Esophagus squamous epithelium (tissue), 5 donors: ENCODE results near the gene A3GALT2. TPM values are rescaled to one million over a fixed set of nuclear protein-coding genes. Genes with fewer than 3 reads are reported as not detected.
A peak's percentile ranks its signal among the peaks of the same experiment; 100 is the strongest.

ENCODE experiments used
- DNase-seq: peaks from one replicate; lab custom pipeline; 2025; lab: John Stamatoyannopoulos, UW
- H3K27ac ChIP-seq, 4 donors: fragments of 200-600 bp; sonication (generic); one replicate each; pipeline ENCODE4 v1.5.1; 2016 to 2019; ENCODE audit warnings: mild to moderate bottlenecking in 1 of 4
- H3K27me3 ChIP-seq, 4 donors: fragments of 200-600 bp; sonication (generic); 1 replicate in 3 of 4; 2 replicates in 1 of 4; pipeline versions ENCODE4 v1.5.1 to v1.6.0; 2017 to 2021; ENCODE audit warnings: antibody characterized with exemption in 1 of 4
- H3K36me3 ChIP-seq, 3 donors: fragments of 200-600 bp; sonication (generic); one replicate each; pipeline ENCODE4 v1.5.1; 2016 to 2019
- H3K4me1 ChIP-seq, 3 donors: fragments of 200-600 bp; sonication (generic); one replicate each; pipeline ENCODE4 v1.5.1; 2017 to 2019
- H3K4me3 ChIP-seq, 4 donors: fragments of 200-600 bp; sonication (generic); 1 replicate in 3 of 4; 2 replicates in 1 of 4; pipeline ENCODE4 v1.5.1; 2016 to 2019; ENCODE audit warnings: mild to moderate bottlenecking in 2 of 4, moderate library complexity in 1 of 4
- H3K9me3 ChIP-seq, 3 donors: fragments of 200-600 bp; sonication (generic); one replicate each; pipeline ENCODE4 v1.5.1; 2016 to 2019
- POLR2A ChIP-seq, 4 donors: fragments of 450-650 bp; IDR thresholded peaks; one replicate each; pipeline ENCODE4 v1.6.1; 2017; ENCODE audit warnings: antibody characterized with exemption in 4 of 4, mild to moderate bottlenecking in 4 of 4, moderate library complexity in 3 of 4
- WGBS, 2 donors: methylation state at CpG; one replicate each; pipeline ENCODE4 v1.1.5; 2018; 5-methylcytosine and 5-hydroxymethylcytosine counted together
- intact Hi-C: fragments of 100-400 bp; cut with DNase I; formaldehyde crosslinking; loops from one replicate; pipeline ENCODE4 v1.15.0; 2022
- small RNA-seq, 4 donors: library from RNA; depleted of rRNA; stranded (forward); fragments of <200 nt; gene quantifications; one replicate each; pipeline ENCODE3, GENCODE V24; 2016
- total RNA-seq, 4 donors: library from RNA; depleted of rRNA; stranded (reverse); fragments of >200 nt; gene quantifications; one replicate each; pipeline ENCODE4 v1.1.0, GENCODE V29; 2016
- TF ChIP-seq, protein P1 (sequence below), 6 experiments: fragments of 450-650 bp in 4 of 6; fragments of 200-600 bp in 2 of 6; sonication (generic) in 2 of 6; IDR thresholded peaks; one replicate each; pipeline ENCODE4 v1.5.1; 2016 to 2019; ENCODE audit warnings: antibody characterized with exemption in 6 of 6, mild to moderate bottlenecking in 4 of 6, moderate library complexity in 4 of 6
- donor health status: DM: yes; HTN: yes; CAD: no.

The A3GALT2 gene
- total RNA-seq, 4 donors from 2014 or later = not detected

DNA sequence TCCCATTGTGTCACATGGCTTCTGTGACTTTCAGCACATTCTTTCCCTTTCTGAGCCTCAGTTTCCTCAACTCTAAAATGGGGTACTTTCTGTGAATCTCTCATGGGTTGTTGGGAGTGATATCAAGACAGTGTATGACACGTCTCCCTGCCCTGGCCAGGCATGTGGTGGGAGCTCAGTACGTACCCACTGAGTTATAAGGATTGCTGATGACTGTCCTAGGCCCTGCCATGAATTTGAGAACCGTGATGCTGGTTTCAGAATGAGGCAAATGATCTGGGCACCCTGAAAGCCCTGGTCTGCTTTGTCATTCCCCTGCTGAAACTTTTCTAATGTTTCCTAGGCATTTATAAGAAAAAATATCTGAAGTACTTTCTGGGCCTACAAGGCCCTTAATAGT is 61.0 kb downstream of the A3GALT2 start:
- no peak for TF ChIP-seq POLR2A (IDR thresholded peaks at IDR 0.05)
- TF ChIP-seq, protein P1, sequence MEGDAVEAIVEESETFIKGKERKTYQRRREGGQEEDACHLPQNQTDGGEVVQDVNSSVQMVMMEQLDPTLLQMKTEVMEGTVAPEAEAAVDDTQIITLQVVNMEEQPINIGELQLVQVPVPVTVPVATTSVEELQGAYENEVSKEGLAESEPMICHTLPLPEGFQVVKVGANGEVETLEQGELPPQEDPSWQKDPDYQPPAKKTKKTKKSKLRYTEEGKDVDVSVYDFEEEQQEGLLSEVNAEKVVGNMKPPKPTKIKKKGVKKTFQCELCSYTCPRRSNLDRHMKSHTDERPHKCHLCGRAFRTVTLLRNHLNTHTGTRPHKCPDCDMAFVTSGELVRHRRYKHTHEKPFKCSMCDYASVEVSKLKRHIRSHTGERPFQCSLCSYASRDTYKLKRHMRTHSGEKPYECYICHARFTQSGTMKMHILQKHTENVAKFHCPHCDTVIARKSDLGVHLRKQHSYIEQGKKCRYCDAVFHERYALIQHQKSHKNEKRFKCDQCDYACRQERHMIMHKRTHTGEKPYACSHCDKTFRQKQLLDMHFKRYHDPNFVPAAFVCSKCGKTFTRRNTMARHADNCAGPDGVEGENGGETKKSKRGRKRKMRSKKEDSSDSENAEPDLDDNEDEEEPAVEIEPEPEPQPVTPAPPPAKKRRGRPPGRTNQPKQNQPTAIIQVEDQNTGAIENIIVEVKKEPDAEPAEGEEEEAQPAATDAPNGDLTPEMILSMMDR (IDR thresholded peaks at IDR 0.05) = no peak
- intact Hi-C loops = no loop called here
- Histone ChIP-seq H3K4me1 (peaks cover 22 to 85% (median 29%) of the 10 kb centered on the region in 3 donors), H3K36me3 (peaks cover 0 to 8% (median 0%) of the 10 kb centered on the region in 3 donors), H3K4me3 (no peak overlapping the region), H3K27me3 (no peaks in the 10 kb centered on the region), H3K9me3 (no peaks in the 10 kb centered on the region), H3K27ac (no peak overlapping the region)
- no peak for DNase-seq
- 83 to 89% methylated on average over 3 of the region's 3 CpGs for WGBS, 2 donors

DNA sequence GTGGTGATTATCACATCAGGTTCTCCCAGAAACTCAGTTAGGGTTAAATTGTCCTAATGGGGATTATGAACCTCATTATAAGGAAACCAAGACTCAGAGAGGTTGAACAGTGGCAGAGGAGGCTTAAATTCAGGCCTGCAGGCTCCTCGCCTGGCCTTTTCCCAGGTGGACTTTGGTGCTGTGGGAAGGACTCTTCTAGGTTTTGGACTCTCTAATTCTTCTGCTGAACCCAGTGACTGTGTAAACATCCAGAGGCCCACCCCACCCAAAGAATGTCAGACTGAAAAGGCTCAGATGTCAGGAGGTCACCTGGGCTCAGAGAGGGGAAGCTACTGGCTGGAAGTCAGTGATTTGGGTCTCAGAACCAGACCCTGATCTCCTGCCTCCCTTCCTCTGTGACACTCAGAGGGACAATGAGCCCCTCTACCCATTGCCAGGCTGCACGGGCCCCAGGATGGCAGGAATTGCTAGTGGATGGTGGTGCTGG is 62.1 kb downstream of the A3GALT2 start:
- no peaks in the 10 kb centered on the region for H3K9me3 ChIP-seq
- peaks cover 22 to 76% (median 27%) of the 10 kb centered on the region in 3 donors for H3K4me1 ChIP-seq
- H3K4me3 ChIP-seq = no peak overlapping the region
- intact Hi-C loops = no loop called here
- TF ChIP-seq, protein P1 (IDR thresholded peaks at IDR 0.05) = no peak
- no peak for TF ChIP-seq POLR2A (IDR thresholded peaks at IDR 0.05)
- peaks cover 0 to 8% (median 0%) of the 10 kb centered on the region in 3 donors for H3K36me3 ChIP-seq
- no peak for DNase-seq
- H3K27me3 ChIP-seq = no peaks in the 10 kb centered on the region
- H3K27ac ChIP-seq = peak overlapping the region in 1 of 4 donors; percentile 88
- WGBS, 2 donors = 100% methylated on average over 1 of the region's 2 CpGs

DNA sequence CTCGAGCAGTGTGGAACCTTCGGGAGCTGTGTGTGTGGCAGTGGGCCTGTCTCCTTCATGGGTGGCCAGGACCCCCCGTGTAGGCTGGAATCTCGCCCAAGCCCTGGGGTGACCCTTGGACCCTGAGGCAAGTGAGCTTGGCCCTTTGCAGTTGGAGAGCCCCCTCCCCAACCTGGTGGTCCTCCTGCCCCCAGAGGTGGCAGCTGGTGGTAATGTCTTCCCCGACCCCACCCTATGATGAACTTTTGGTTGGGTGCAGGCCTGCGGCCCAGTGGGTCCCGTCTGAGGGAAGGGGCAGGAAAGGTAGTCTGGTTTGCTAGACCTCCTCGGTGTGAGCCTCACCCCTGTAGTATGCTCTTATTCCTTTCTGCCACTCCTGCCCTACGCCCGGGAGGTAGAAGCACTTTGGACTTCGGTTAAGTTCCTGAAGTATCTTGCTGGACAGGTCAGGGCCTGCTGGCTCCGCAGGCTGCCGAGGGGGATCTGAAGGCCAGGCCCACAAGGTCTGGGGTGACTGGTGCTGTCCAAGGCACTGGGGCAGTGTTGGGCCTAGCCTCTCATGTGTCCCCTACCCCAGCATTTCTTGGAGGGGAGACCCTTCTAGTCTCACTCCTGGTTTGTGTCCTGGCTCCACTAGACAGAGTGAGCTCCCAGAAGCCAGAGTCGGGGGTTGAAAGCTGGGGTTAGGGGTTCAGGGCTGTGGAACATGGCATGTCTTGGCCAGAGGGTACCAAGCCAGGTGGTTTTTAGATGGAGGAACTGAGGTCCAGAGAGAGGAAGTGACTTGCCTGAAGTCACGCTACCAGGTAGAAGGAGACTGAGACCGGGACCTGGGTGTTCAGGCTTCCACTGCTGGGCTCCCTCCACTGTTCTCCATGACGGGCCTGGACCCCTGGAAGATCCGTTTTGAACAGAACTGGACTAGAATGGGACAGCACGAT is 62.9 kb downstream of the A3GALT2 start:
- Histone ChIP-seq H3K27ac (peak overlapping the region; percentile 88 to 99 (median 94)), H3K4me1 (peaks cover 22 to 68% (median 26%) of the 10 kb centered on the region in 3 donors), H3K27me3 (no peaks in the 10 kb centered on the region), H3K4me3 (peak overlapping the region; percentile 36 to 86 (median 66)), H3K9me3 (no peaks in the 10 kb centered on the region), H3K36me3 (peaks cover 0 to 6% (median 0%) of the 10 kb centered on the region in 3 donors)
- 36 to 59% methylated on average over 11 to 14 of the region's 19 CpGs for WGBS, 2 donors
- intact Hi-C loops = no loop called here
- DNase-seq = no peak
- TF ChIP-seq, protein P1 (IDR thresholded peaks at IDR 0.05) = no peak
- TF ChIP-seq POLR2A (IDR thresholded peaks at IDR 0.05) = no peak

DNA sequence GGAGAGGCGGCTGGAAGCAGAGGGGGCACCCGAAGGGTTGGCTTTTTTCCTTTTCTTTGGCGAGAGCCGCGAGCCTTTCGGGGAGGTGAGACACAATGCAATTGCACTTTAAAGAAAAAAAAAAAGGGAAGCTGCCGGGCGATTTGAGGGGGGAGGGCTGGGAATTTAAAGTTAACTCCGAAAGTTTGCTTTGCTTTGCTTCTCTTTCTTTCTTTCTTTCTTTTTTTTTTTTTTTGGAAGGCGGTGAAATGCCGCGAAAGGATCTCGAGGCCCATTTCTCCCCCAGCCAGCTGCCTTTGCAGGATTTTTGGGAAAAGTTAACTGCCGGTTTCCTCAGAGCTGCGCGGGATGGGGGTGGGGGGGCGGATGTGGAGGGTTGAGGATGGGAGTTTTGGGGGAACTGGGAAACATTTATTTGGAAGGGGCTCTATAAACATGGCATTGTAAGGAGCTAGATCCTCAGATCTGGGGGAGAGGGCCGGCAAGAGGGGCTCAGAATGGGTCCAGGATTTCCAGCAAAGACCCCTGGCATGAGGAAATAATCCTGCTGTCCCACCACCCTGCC is 63.6 kb downstream of the A3GALT2 start:
- Histone ChIP-seq H3K4me1 (peaks cover 22 to 62% (median 26%) of the 10 kb centered on the region in 3 donors), H3K27me3 (no peaks in the 10 kb centered on the region), H3K9me3 (no peaks in the 10 kb centered on the region), H3K27ac (peak overlapping the region; percentile 88 to 99 (median 94)), H3K36me3 (no peaks in the 10 kb centered on the region), H3K4me3 (peak overlapping the region; percentile 36 to 86 (median 66))
- DNase-seq = no peak
- WGBS, 2 donors = 0 to 1% methylated on average over 14 to 15 of the region's 18 CpGs
- intact Hi-C loops = no loop called here
- no peak for TF ChIP-seq POLR2A (IDR thresholded peaks at IDR 0.05)
- TF ChIP-seq, protein P1 (IDR thresholded peaks at IDR 0.05) = no peak

Small RNAs within 50 kb of the gene (small RNA-seq; reads per million reads assigned to genes)
- gene RN7SKP16 = 0 reads per million in 4 donors

Other genes starting within 250 kb of the A3GALT2 start
- 1 to 10 TPM in 1 of 4 donors, under 1 TPM in 3; 0.27 to 1.5 (median 0.61) TPM for gene AZIN2, start 239.9 kb downstream of the A3GALT2 start, total RNA-seq
- gene TRIM62, start 139.1 kb downstream of the A3GALT2 start, total RNA-seq = 10 to 100 TPM in 1 of 4 donors, 1 to 10 TPM in 3; 5.4 to 17.7 (median 8.0) TPM
- gene ZNF362, start 64.6 kb downstream of the A3GALT2 start, total RNA-seq = 10 to 100 TPM in 3 of 4 donors, 1 to 10 TPM in 1; 3.6 to 18.9 (median 13.7) TPM
- 10 to 100 TPM; 27.4 to 92.1 (median 50.6) TPM for gene PHC2, start 110.0 kb upstream of the A3GALT2 start, total RNA-seq
- 1 to 10 TPM; 2.1 to 6.1 (median 4.0) TPM for gene ZSCAN20, start 151.5 kb upstream of the A3GALT2 start, total RNA-seq